ENCODE results near the gene RCE1.
A peak's percentile ranks its signal among the peaks of the same experiment; 100 is the strongest.

The RCE1 gene

GRCh38 chr11:66844496-66845142 lies 1.4 kb downstream of the RCE1 start:
- in situ Hi-C loops (cut with HindIII; ENCODE audit: low sequenced_read_pairs), result no loop called here
- DNase-seq (ENCODE audit: low read depth, low spot score), result no peak
- no peak for TF ChIP-seq CTCF (IDR thresholded peaks at IDR 0.05; ENCODE audit: low read depth, low read length)
- H3K4me3 ChIP-seq (ENCODE audit: low read depth, low read length), result peak overlapping the region; percentile 89

GRCh38 chr11:66845143-66845875 lies 2.1 kb downstream of the RCE1 start:
- H3K4me3 ChIP-seq (ENCODE audit: low read depth, low read length), result no peak overlapping the region
- no peak for TF ChIP-seq CTCF (IDR thresholded peaks at IDR 0.05; ENCODE audit: low read depth, low read length)
- no peak for DNase-seq (ENCODE audit: low read depth, low spot score)
- in situ Hi-C loops (cut with HindIII; ENCODE audit: low sequenced_read_pairs), result no loop called here

- no peak overlapping the region for H3K4me3 ChIP-seq (ENCODE audit: low read depth, low read length)
- in situ Hi-C loops (cut with HindIII; ENCODE audit: low sequenced_read_pairs), result no loop called here
- DNase-seq (ENCODE audit: low read depth, low spot score), result no peak
- no peak for TF ChIP-seq CTCF (IDR thresholded peaks at IDR 0.05; ENCODE audit: low read depth, low read length)
Observed at GRCh38 chr11:66845876-66846212, 2.6 kb downstream of the RCE1 start.

- no peak for DNase-seq (ENCODE audit: low read depth, low spot score)
- TF ChIP-seq CTCF (IDR thresholded peaks at IDR 0.05; ENCODE audit: low read depth, low read length), result no peak
- H3K4me3 ChIP-seq (ENCODE audit: low read depth, low read length), result no peak overlapping the region
- in situ Hi-C loops (cut with HindIII; ENCODE audit: low sequenced_read_pairs), result no loop called here
Observed at GRCh38 chr11:66846671-66847091, 3.4 kb downstream of the RCE1 start.

- H3K4me3 ChIP-seq (ENCODE audit: low read depth, low read length), result no peak overlapping the region
- TF ChIP-seq CTCF (IDR thresholded peaks at IDR 0.05; ENCODE audit: low read depth, low read length), result no peak
- no peak for DNase-seq (ENCODE audit: low read depth, low spot score)
- in situ Hi-C loops (cut with HindIII; ENCODE audit: low sequenced_read_pairs), result no loop called here
Observed at GRCh38 chr11:66847461-66848232, 4.4 kb downstream of the RCE1 start.

GRCh38 chr11:66848671-66849500 lies 5.6 kb downstream of the RCE1 start:
- H3K4me3 ChIP-seq (ENCODE audit: low read depth, low read length), result no peak overlapping the region
- in situ Hi-C loops (cut with HindIII; ENCODE audit: low sequenced_read_pairs), result no loop called here
- DNase-seq (ENCODE audit: low read depth, low spot score), result no peak
- TF ChIP-seq CTCF (IDR thresholded peaks at IDR 0.05; ENCODE audit: low read depth, low read length), result no peak

Data from astrocyte of the spinal cord (primary cell).